Measurements from ENCODE around the gene ACOT12. TPM values are rescaled to one million over a fixed set of nuclear protein-coding genes. Genes with fewer than 3 reads are reported as not detected.

ACOT12 gene
- total and polyA plus RNA-seq, 2 donors (not counting 3 experiments of a cell fraction or from before 2014, with no cell fraction given) = not detected

- dilution Hi-C loops (cut with MboI; ENCODE audit: extremely low pct_ligation_motif_present, low sequenced_read_pairs) = no loop called here
- Histone ChIP-seq H3K9me1 (replicated peaks; ENCODE audit: control insufficient read depth, extremely low read depth, insufficient read depth, low read length) (no peaks in the 10 kb centered on the region), H3K79me2 (ENCODE audit: control insufficient read depth, insufficient read depth, low read length) (peaks cover 9% of the 10 kb centered on the region), H3K9ac (replicated peaks; ENCODE audit: extremely low read depth, insufficient read depth, low read length) (peak overlapping the region; percentile 77), H3K4me1 (ENCODE audit: control insufficient read depth, extremely low read depth, insufficient read depth, low read length) (peaks cover 16% of the 10 kb centered on the region), H3K4me2 (ENCODE audit: insufficient read depth, low read length) (peak overlapping the region; percentile 84), H3K36me3 (ENCODE audit: control insufficient read depth in 2 of 2, extremely low read depth in 1 of 2, insufficient read depth in 2 of 2, low read length in 2 of 2) (peaks cover 0 to 2% of the 10 kb centered on the region in 2 experiments), H3K4me3 (replicated peaks in 1 of 3; ENCODE audit: insufficient read depth in 1 of 3, low read depth in 1 of 3, low read length in 3 of 3) (peak overlapping the region; percentile 46 to 76 (median 66)), H3K27me3 (ENCODE audit: control insufficient read depth in 2 of 2, insufficient read depth in 2 of 2, low read length in 2 of 2) (no peaks in the 10 kb centered on the region), H2AFZ (ENCODE audit: low read depth, low read length) (peak overlapping the region; percentile 46), H4K20me1 (replicated peaks; ENCODE audit: control insufficient read depth, extremely low read depth, insufficient read depth, low read length) (no peaks in the 10 kb centered on the region), H3K9me3 (replicated peaks; ENCODE audit: control insufficient read depth, insufficient read depth, low read length) (no peaks in the 10 kb centered on the region), H3K27ac (ENCODE audit: insufficient read depth, low read depth, low read length) (peak overlapping the region; percentile 68)
- intact Hi-C loops (cut with micrococcal nuclease) = loop anchor here (1.0 to 10.0 kb wide), 10 partner anchors 106 to 976 kb away; partner anchors contain the start of genes ATG10, RASGRF2, RPS23 and SSBP2
- no peak for DNase-seq (ENCODE audit: low read depth, low spot score)
- no peak for FAIRE-seq
- POLR2A ChIA-PET = no interaction called here
- TF ChIP-seq FOS (IDR thresholded peaks at IDR 0.05; ENCODE audit: borderline replicate concordance, insufficient read depth, low read length) (no peak), POLR2A (IDR thresholded peaks at IDR 0.05; ENCODE audit: low read depth, low read length) (no peak), MAX (IDR thresholded peaks at IDR 0.05; ENCODE audit: insufficient read depth, insufficient read length) (no peak), POLR2AphosphoS5 (IDR thresholded peaks at IDR 0.05; ENCODE audit: insufficient read depth, low read depth, low read length) (no peak), JUN (IDR thresholded peaks at IDR 0.05; ENCODE audit: borderline replicate concordance, insufficient read depth, insufficient read length, low read depth) (no peak), GATA2 (IDR thresholded peaks at IDR 0.05; ENCODE audit: insufficient read depth, insufficient read length, low read depth, low read length) (no peak), EZH2 (IDR thresholded peaks at IDR 0.05; ENCODE audit: borderline replicate concordance, low read depth, low read length, severe bottlenecking) (no peak), CTCF (IDR thresholded peaks at IDR 0.05; ENCODE audit: extremely low read depth in 1 of 2, insufficient read depth in 1 of 2, low read depth in 1 of 2, low read length in 2 of 2) (no peak), MYC (IDR thresholded peaks at IDR 0.05; ENCODE audit: low read depth, low read length) (no peak)
- BruUV-seq (replicated peaks) = TSS peak; percentile 67
- CTCF ChIA-PET = interaction anchor here (1.1 to 4.1 kb wide), 2 partner anchors 85 to 864 kb away, joined by 3 to 26 read pairs; no protein-coding TSS in a partner anchor
These were observed 93.0 kb downstream of the ACOT12 start for GRCh38 chr5:81300921-81301270.
